Measurements from ENCODE around the gene CAMKK2. TPM values are rescaled to one million over a fixed set of nuclear protein-coding genes. Genes with fewer than 3 reads are reported as not detected.

CAMKK2 gene
- total RNA-seq, 1 donor from 2014 or later: 33.7 TPM

DNA sequence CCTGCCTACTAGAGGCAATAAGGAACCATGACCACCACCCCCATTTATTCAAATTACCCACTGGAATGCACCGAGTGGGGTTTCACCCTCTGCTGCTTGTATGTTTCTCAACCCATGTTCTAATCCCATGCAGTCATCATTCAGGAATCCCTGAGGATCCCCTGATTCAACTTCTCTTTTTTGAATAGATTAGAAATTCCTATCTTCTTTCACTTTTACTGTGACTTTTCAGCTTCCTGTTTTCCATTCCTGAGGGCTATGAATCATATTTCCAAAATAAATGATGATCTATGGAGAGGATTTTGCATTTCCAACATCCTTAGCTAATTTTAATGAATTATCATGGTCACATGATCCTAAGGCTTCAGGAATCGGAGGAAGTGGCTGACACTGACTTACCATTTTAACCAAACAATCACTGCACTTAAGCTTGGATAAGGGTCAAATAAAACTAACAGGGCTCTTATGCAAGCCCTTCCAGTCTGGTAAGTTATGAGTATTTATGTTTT, 105.9 kb downstream of the CAMKK2 start:
- peaks cover 30% of the 10 kb centered on the region for H3K4me1 Mint-ChIP-seq (ENCODE audit: low read depth)
- no peak overlapping the region for H3K4me3 Mint-ChIP-seq (ENCODE audit: unreplicated experiment)
- H3K9me3 Mint-ChIP-seq (ENCODE audit: low read depth): no peaks in the 10 kb centered on the region
- no peaks in the 10 kb centered on the region for H3K27me3 Mint-ChIP-seq (ENCODE audit: low read depth)
- DNase-seq (ENCODE audit: low spot score): no peak
- H3K36me3 Mint-ChIP-seq (ENCODE audit: low read depth): no peaks in the 10 kb centered on the region
- TF ChIP-seq, protein P1, sequence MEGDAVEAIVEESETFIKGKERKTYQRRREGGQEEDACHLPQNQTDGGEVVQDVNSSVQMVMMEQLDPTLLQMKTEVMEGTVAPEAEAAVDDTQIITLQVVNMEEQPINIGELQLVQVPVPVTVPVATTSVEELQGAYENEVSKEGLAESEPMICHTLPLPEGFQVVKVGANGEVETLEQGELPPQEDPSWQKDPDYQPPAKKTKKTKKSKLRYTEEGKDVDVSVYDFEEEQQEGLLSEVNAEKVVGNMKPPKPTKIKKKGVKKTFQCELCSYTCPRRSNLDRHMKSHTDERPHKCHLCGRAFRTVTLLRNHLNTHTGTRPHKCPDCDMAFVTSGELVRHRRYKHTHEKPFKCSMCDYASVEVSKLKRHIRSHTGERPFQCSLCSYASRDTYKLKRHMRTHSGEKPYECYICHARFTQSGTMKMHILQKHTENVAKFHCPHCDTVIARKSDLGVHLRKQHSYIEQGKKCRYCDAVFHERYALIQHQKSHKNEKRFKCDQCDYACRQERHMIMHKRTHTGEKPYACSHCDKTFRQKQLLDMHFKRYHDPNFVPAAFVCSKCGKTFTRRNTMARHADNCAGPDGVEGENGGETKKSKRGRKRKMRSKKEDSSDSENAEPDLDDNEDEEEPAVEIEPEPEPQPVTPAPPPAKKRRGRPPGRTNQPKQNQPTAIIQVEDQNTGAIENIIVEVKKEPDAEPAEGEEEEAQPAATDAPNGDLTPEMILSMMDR (IDR thresholded peaks at IDR 0.05): no peak
- H3K27ac Mint-ChIP-seq (ENCODE audit: unreplicated experiment): peak overlapping the region; percentile 28

DNA sequence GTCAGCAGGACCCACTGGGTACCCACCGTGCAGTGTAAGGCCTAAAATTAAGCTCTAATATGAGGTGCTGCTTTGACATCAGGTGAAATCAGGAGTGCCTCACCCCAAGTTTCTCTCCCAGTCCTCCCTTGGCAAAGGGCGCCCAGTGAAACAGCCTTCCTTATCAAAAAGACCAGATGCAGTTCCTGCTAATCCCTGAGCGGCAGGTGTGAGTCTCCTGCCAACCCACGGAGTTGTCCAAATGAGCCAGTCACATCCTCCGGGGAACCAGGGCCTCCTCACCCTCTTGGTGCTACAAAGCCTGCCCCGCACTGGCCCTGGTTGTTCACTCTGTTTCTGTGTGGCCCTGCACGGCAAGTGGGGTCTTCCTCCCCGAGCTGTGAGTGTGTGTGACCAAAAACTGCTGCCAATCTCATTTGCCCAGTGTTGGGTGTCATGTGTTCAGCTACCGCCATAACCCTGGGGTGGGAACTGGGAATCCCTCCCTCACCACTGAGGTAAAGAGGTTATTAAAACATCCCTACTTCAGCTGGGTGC, 106.8 kb downstream of the CAMKK2 start:
- TF ChIP-seq, protein P1 (IDR thresholded peaks at IDR 0.05): no peak
- H3K4me3 Mint-ChIP-seq (ENCODE audit: unreplicated experiment): no peak overlapping the region
- H3K4me1 Mint-ChIP-seq (ENCODE audit: low read depth): peaks cover 30% of the 10 kb centered on the region
- no peaks in the 10 kb centered on the region for H3K9me3 Mint-ChIP-seq (ENCODE audit: low read depth)
- H3K27ac Mint-ChIP-seq (ENCODE audit: unreplicated experiment): peak overlapping the region; percentile 70
- DNase-seq (ENCODE audit: low spot score): no peak
- H3K36me3 Mint-ChIP-seq (ENCODE audit: low read depth): no peaks in the 10 kb centered on the region
- H3K27me3 Mint-ChIP-seq (ENCODE audit: low read depth): no peaks in the 10 kb centered on the region

DNA sequence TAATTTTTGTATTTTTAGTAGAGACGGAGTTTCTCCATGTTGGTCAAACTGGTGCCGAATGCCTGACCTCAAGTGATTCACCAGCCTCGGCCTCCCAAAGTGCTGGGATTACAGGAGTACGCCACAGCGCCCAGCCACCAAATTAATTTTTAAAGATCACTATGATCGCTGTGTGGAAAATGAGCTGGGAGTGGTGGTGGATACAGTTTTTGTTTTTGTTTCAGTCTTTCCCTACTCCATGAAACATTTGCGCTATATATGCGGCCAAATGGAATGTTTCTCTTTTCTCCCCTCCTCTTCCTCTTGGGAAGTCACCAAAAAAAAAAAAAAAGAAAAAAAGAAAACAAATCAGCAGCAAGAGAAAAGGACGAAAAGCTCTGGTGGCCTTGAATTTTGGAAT, 107.4 kb downstream of the CAMKK2 start:
- Mint-ChIP-seq H3K27me3 (ENCODE audit: low read depth) (no peaks in the 10 kb centered on the region), H3K27ac (ENCODE audit: unreplicated experiment) (peak overlapping the region; percentile 70), H3K9me3 (ENCODE audit: low read depth) (no peaks in the 10 kb centered on the region), H3K4me3 (ENCODE audit: unreplicated experiment) (peak overlapping the region; percentile 28), H3K36me3 (ENCODE audit: low read depth) (no peaks in the 10 kb centered on the region), H3K4me1 (ENCODE audit: low read depth) (peaks cover 30% of the 10 kb centered on the region)
- DNase-seq (ENCODE audit: low spot score): no peak
- TF ChIP-seq, protein P1 (IDR thresholded peaks at IDR 0.05): no peak

DNA sequence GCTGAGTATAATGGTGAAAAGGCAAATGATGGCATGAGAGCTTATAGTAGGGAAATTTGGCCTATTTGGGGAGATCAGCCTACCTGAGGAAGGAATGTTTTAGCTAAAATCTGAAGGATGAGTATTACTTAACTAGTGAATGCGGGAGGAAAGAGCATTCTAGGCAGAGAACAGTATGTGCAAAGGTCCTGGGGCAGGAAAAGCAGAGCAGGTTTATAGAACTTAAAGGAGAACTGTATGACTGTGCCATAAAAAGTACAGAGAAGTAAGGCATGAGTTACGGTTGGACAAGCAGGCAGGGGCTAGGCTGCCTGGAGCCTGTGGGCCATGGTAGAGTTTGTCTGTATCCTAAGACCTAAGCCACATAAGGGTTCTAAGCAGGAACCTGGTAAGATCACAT, 108.3 kb downstream of the CAMKK2 start:
- H3K36me3 Mint-ChIP-seq (ENCODE audit: low read depth): no peaks in the 10 kb centered on the region
- no peak overlapping the region for H3K4me3 Mint-ChIP-seq (ENCODE audit: unreplicated experiment)
- peaks cover 30% of the 10 kb centered on the region for H3K4me1 Mint-ChIP-seq (ENCODE audit: low read depth)
- H3K27ac Mint-ChIP-seq (ENCODE audit: unreplicated experiment): no peak overlapping the region
- H3K27me3 Mint-ChIP-seq (ENCODE audit: low read depth): no peaks in the 10 kb centered on the region
- no peaks in the 10 kb centered on the region for H3K9me3 Mint-ChIP-seq (ENCODE audit: low read depth)
- TF ChIP-seq, protein P1 (IDR thresholded peaks at IDR 0.05): no peak
- no peak for DNase-seq (ENCODE audit: low spot score)

Other genes starting within 250 kb of the CAMKK2 start
- gene P2RX7, start 163.8 kb downstream of the CAMKK2 start, total RNA-seq: 0.39 to 1.00 TPM (median 0.47 TPM) in 3 replicates
- 14.7 to 23.3 TPM (median 20.7 TPM) in 3 replicates for gene P2RX4, start 86.6 kb downstream of the CAMKK2 start, total RNA-seq
- gene ANAPC5, start 55.7 kb upstream of the CAMKK2 start, total RNA-seq: 106 to 178 TPM (median 111 TPM) in 3 replicates
- 29.9 to 31.3 TPM (median 31.2 TPM) in 3 replicates for gene RNF34, start 103.4 kb upstream of the CAMKK2 start, total RNA-seq

Measured in chondrocyte (in vitro differentiated cells).